ENCODE data around the gene MED13. TPM values are rescaled to one million over a fixed set of nuclear protein-coding genes. Genes with fewer than 3 reads are reported as not detected.

The MED13 gene
- total RNA-seq, 1 donor from 2014 or later, result 83.7 TPM

- Mint-ChIP-seq H3K27me3 (no peaks in the 10 kb centered on the region), H3K9me3 (ENCODE audit: low read depth) (no peaks in the 10 kb centered on the region), H3K27ac (no peak overlapping the region), H3K4me1 (ENCODE audit: low read depth) (no peaks in the 10 kb centered on the region), H3K36me3 (ENCODE audit: insufficient read depth) (peaks cover 19% of the 10 kb centered on the region), H3K4me3 (ENCODE audit: low read depth) (no peak overlapping the region)
- DNase-seq (ENCODE audit: low spot score, unreplicated experiment), result no peak
- TF ChIP-seq, protein P1, sequence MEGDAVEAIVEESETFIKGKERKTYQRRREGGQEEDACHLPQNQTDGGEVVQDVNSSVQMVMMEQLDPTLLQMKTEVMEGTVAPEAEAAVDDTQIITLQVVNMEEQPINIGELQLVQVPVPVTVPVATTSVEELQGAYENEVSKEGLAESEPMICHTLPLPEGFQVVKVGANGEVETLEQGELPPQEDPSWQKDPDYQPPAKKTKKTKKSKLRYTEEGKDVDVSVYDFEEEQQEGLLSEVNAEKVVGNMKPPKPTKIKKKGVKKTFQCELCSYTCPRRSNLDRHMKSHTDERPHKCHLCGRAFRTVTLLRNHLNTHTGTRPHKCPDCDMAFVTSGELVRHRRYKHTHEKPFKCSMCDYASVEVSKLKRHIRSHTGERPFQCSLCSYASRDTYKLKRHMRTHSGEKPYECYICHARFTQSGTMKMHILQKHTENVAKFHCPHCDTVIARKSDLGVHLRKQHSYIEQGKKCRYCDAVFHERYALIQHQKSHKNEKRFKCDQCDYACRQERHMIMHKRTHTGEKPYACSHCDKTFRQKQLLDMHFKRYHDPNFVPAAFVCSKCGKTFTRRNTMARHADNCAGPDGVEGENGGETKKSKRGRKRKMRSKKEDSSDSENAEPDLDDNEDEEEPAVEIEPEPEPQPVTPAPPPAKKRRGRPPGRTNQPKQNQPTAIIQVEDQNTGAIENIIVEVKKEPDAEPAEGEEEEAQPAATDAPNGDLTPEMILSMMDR (IDR thresholded peaks at IDR 0.05; ENCODE audit: unreplicated experiment), result no peak
Observed at GRCh38 chr17:61947367-61948078, 117.6 kb downstream of the MED13 start.

DNA sequence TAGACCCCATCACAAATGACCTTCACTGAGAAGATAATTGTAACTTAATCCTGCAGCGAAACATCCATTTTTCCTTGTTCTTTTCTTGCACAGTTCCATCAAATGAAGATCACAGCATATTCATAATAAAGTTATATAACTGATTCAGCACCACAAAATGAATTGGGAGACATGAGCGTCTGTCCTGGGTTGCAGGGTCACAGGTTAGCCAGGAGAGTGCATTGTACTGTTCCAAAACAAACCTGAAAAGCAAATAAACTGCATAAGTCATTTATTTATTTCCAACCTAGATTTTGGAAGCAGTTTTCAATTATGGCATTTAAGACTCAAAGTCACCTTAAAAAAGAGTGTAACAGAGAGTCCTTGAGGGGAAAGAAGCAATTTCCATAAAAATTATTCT is 118.7 kb downstream of the MED13 start:
- Mint-ChIP-seq H3K9me3 (ENCODE audit: low read depth) (no peaks in the 10 kb centered on the region), H3K36me3 (ENCODE audit: insufficient read depth) (peaks cover 18% of the 10 kb centered on the region), H3K4me1 (ENCODE audit: low read depth) (no peaks in the 10 kb centered on the region), H3K27me3 (no peaks in the 10 kb centered on the region), H3K27ac (no peak overlapping the region), H3K4me3 (ENCODE audit: low read depth) (no peak overlapping the region)
- no peak for DNase-seq (ENCODE audit: low spot score, unreplicated experiment)
- TF ChIP-seq, protein P1 (IDR thresholded peaks at IDR 0.05; ENCODE audit: unreplicated experiment), result no peak

DNA sequence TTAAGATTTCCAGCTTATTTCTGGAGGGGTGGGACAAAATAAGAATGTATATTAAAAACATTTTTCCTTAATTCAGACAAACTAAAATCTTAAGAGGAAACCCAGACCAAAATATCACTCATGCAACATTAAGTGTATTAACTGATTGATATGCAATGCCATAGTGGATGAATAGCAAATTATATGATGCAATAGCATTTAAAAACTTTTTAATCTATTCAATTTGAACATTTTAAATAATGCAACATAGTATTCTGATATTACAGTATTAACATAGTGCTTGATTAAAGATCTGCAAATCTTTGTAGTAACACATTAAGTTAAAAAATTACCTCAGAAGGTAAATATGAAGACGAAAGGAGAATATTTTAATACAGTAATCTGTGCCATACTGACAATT is 122.0 kb downstream of the MED13 start:
- Mint-ChIP-seq H3K4me3 (ENCODE audit: low read depth) (no peak overlapping the region), H3K9me3 (ENCODE audit: low read depth) (no peaks in the 10 kb centered on the region), H3K27ac (no peak overlapping the region), H3K36me3 (ENCODE audit: insufficient read depth) (peaks cover 12% of the 10 kb centered on the region), H3K4me1 (ENCODE audit: low read depth) (no peaks in the 10 kb centered on the region), H3K27me3 (no peaks in the 10 kb centered on the region)
- DNase-seq (ENCODE audit: low spot score, unreplicated experiment), result no peak
- TF ChIP-seq, protein P1 (IDR thresholded peaks at IDR 0.05; ENCODE audit: unreplicated experiment), result no peak

GRCh38 chr17:61942085-61942484 is 123.0 kb downstream of the MED13 start:
- no peak overlapping the region for H3K4me3 Mint-ChIP-seq (ENCODE audit: low read depth)
- no peak for DNase-seq (ENCODE audit: low spot score, unreplicated experiment)
- no peaks in the 10 kb centered on the region for H3K9me3 Mint-ChIP-seq (ENCODE audit: low read depth)
- peaks cover 12% of the 10 kb centered on the region for H3K36me3 Mint-ChIP-seq (ENCODE audit: insufficient read depth)
- no peak overlapping the region for H3K27ac Mint-ChIP-seq
- no peaks in the 10 kb centered on the region for H3K4me1 Mint-ChIP-seq (ENCODE audit: low read depth)
- H3K27me3 Mint-ChIP-seq, result no peaks in the 10 kb centered on the region
- TF ChIP-seq, protein P1 (IDR thresholded peaks at IDR 0.05; ENCODE audit: unreplicated experiment), result no peak

- TF ChIP-seq, protein P1 (IDR thresholded peaks at IDR 0.05; ENCODE audit: unreplicated experiment), result no peak
- Mint-ChIP-seq H3K4me1 (ENCODE audit: low read depth) (peaks cover 12% of the 10 kb centered on the region), H3K4me3 (ENCODE audit: low read depth) (peak overlapping the region; percentile 88), H3K9me3 (ENCODE audit: low read depth) (no peaks in the 10 kb centered on the region), H3K27ac (peak overlapping the region; percentile 94), H3K36me3 (ENCODE audit: insufficient read depth) (peaks cover 1% of the 10 kb centered on the region), H3K27me3 (peaks cover 4% of the 10 kb centered on the region)
- no peak for DNase-seq (ENCODE audit: low spot score, unreplicated experiment)
Observed at GRCh38 chr17:61928101-61928436, 137.0 kb downstream of the MED13 start.
